Limb (tissue), 2 donors: Measurements from ENCODE around the gene ARHGAP10.
"Not testable (repeated sequence)": the region's sequence is repeated elsewhere in the genome, so short reads cannot be mapped to it uniquely, and the experiment has no call there.

ENCODE experiments used
- DNase-seq, 2 donors: peaks; one replicate each; pipeline ENCODE4 v3.0.0-alpha.2; 2016; ENCODE audit errors: extremely low spot score in 2 of 2

ARHGAP10 gene

GRCh38 chr4:147981305-147981704 lies 249.4 kb downstream of the ARHGAP10 start:
- DNase-seq: no peak

- no peak for DNase-seq
Measured at GRCh38 chr4:147984065-147984777, 252.3 kb downstream of the ARHGAP10 start.

GRCh38 chr4:147984778-147985138 lies 252.9 kb downstream of the ARHGAP10 start:
- DNase-seq: no peak

- DNase-seq: no peak
Measured at GRCh38 chr4:147985376-147985775, 253.5 kb downstream of the ARHGAP10 start.

GRCh38 chr4:147987252-147987651 lies 255.4 kb downstream of the ARHGAP10 start:
- no peak for DNase-seq

- no peak for DNase-seq
Measured at GRCh38 chr4:147991543-147992283, 259.8 kb downstream of the ARHGAP10 start.

- peak in 1 of 2 donors; percentile 70 for DNase-seq
Measured at GRCh38 chr4:147994076-147994475, 262.2 kb downstream of the ARHGAP10 start.

- no peak for DNase-seq
Measured at GRCh38 chr4:147994491-147995385, 262.9 kb downstream of the ARHGAP10 start.

GRCh38 chr4:147996859-147997258 lies 265.0 kb downstream of the ARHGAP10 start:
- DNase-seq: no peak

- DNase-seq: not testable (repeated sequence)
Measured at GRCh38 chr4:148000038-148000437, 268.1 kb downstream of the ARHGAP10 start.

- DNase-seq: peak in 1 of 2 donors; percentile 9
Measured at GRCh38 chr4:148004228-148004857, 272.5 kb downstream of the ARHGAP10 start.

GRCh38 chr4:148006001-148006400 lies 274.1 kb downstream of the ARHGAP10 start:
- DNase-seq: no peak

- no peak for DNase-seq
Measured at GRCh38 chr4:148007314-148007760, 275.4 kb downstream of the ARHGAP10 start.

- no peak for DNase-seq
Measured at GRCh38 chr4:148007792-148008191, 275.9 kb downstream of the ARHGAP10 start.

GRCh38 chr4:148015058-148015457 lies 283.2 kb downstream of the ARHGAP10 start:
- DNase-seq: no peak

- DNase-seq: no peak
Measured at GRCh38 chr4:148015468-148015867, 283.6 kb downstream of the ARHGAP10 start.

GRCh38 chr4:148016063-148016637 lies 284.3 kb downstream of the ARHGAP10 start:
- DNase-seq: no peak

- no peak for DNase-seq
Measured at GRCh38 chr4:148017801-148018200, 285.9 kb downstream of the ARHGAP10 start.

- DNase-seq: no peak
Measured at GRCh38 chr4:148021686-148022085, 289.8 kb downstream of the ARHGAP10 start.

GRCh38 chr4:148022975-148023374 lies 291.1 kb downstream of the ARHGAP10 start:
- no peak for DNase-seq
